Measurements from ENCODE around the gene PLCD3.
"Not testable (repeated sequence)": the region's sequence is repeated elsewhere in the genome, so short reads cannot be mapped to it uniquely, and the experiment has no call there.

PLCD3 gene

DNA sequence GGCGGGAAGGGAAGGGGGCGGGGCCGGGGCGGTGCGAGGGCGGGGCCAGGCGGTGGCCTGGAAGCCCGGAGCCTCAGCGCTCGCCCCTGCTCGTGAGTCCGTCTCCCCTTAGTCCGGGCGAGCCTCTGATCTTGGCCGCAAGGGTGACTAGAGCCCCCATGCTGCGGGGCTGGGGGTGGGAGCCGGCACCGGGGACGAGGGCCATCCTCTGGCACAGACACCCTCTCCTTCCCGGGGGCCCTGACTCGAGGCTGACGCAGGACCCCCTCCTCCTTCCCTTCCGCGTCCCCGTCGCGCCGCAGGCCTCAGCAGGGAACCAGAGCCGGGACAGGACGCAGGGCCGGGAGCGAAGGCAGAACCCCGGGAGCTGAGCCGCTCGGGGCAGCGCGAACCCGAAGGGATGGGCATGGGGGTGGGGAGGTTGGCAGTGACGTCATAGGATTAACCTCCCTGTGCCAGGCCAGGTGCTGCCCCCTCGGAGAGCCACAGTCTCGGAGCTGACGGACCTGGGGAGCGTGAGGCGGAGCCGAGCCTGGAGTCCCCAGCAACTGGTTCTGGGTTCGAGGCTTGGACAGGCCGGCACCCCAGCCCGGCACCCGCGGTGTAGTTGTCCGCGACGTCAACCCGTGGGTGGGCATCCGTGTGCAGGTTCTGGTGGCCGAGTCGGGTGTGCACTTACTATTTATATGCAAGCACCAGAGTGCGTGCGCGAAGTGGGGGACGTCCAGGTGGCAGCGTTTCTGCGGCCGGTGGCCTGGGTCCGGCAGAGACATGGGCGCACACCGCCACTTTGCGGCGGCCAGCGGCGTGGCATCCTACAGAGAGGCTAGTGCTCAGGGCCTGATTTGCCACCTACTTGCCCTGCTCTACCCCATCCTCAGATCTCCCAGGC, 503 bp upstream of the PLCD3 start:
- no peak for DNase-seq (ENCODE audit: low read depth)

DNA sequence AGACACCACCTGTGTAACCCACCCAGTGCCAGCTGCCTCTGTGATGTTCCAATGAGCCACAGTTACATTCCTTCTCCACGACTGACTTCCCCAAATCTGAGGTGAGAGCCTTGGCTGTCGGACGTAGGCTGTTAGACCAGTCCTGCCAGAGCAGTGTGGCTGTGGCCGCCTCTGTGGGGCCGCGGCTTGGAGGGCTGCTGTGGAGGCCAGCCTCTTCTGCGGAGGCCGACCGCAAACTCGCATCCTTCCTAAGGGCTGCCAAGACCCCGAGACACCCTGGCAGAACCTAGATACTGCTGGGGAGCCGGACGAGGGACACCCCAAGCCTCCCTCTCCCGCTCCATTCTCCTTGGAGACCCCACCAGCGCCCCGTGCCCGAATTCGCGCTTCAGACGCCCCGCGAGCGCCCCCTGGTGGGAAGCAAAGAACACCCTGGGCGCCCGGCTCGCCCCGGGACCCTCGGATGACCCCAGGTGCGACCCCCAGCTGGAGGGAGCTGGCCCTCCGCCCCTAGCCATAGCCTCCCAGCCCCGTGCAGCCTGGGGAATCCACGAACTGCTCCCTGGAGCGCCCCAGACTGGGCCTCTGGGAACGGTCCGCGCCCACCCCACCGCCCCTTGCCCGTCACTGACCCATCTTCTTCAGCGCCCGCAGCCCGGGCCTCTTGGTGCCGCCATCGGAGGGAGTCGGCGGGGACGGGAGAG, 547 bp downstream of the PLCD3 start:
- no peak for DNase-seq (ENCODE audit: low read depth)

DNA sequence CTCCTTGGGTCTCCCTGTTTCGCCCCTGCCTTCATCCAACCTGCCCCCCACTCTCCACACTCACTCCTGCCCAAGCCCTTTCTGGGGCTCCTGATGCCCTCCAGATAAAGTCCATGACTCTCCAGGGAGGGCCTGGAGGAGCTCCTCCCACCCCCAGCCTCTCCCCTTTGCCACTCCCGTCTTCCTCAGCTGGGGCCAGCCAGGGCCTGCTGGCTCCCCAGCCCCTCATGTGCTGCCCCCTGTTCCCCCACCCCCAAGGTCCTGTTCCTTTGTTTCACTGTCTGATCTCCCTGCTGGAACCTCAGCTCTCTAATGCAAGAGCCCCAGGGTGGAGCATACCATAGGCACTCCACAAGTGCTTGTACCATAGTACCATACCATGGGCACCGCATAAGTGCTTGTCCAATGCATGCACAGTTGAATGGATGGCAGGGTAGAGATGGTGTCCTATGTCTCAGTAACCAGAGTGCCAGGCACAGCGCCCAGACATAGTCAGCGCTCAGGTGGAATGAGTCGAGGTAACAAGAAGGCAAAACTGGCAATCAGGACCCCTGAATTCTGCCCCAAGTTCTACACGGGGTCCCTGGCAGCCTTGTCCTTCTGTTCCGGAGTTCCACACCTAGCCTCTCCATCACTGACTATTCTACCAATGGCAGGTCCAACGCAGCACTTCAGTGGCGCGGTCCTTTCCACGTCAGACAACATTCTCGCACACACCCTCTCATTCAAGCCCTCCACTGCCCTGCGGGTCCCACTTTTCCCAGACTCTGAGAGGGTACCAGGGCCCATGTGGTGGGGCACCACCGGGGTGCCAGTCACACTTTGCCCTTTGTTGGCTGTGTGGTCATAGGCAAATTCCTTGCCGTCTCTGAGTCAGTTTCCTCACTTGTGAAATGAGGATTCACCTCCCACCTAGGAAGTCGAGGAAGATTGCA, 1.4 kb downstream of the PLCD3 start:
- no peak for DNase-seq (ENCODE audit: low read depth)

DNA sequence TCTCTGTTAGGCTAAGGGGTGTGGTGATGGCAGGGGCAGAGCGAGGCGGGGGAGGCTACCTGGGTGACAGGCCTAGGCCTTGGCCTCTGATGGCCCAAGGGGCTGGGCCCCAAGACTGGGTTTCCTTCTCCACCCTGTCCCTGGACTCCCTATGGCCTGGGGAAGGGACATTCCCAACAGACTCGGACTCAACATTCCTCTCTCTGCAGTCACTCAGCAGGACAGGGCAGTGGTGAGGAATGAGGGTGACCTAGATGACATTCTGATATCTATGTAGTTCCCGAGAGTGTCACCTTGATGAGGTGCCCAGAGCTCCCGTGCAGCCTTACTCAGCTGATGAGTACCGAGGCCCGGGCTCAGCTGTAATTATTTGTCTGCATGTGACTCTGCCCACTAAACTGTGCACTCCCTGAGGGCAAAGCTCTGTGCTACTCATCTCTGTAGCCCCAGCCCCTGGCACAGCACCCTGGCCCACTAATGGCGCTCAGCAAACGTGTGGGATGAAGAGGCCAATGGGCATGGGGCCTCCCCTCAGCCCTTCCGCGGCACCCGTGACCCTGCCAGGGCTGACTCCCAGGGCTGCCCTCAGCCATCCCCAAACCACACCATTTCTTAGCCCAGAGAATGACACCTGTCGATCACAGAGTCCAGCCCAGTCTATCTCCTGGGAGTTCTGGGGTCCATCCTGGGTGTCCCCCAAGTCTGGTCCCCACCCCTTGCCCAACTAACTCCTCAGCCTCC, 2.2 kb downstream of the PLCD3 start:
- DNase-seq (ENCODE audit: low read depth): no peak

DNA sequence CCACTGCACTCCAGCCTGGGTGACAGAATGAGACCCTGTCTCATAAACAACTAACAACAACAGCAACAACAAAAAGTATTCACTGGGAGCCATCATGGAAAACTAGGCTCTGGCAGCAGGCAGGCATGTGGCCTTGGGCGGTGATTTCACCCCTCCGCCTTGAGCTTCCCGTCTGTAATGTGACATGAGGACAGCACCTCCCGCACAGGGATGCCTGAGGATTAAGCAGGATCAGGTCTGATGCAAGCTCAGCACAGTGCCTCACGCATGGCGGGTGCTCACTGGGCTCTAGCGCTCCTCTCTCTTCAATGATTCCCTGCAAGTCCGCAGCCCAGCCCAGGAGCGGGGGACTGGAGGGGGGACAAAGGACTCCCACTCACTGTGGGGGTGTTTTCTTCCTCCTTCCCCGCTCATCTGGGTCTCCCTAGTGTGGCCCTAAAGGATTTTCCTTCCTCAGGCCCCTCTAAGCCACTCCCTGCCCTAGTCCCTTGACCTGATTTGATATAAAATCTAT, 2.8 kb downstream of the PLCD3 start:
- no peak for DNase-seq (ENCODE audit: low read depth)

DNA sequence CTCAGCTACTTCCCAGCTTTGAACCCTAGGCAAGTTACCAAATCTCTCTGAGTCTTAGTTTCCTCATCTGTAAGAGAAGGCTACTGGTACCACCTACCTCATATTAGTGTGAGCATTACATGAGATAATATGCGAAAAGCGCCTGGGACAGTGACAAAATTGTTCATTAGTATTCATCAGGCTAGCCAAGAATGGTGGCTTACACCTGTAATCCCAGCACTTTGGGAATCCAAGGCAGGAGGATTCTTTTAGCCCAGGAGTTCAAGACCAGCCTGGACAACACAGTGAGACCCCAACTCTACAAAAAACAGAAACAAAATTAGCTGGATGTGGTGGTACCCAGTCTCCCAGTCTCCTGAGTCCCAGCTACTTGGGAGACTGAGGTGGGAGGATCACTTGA, 3.3 kb downstream of the PLCD3 start:
- no peak for DNase-seq (ENCODE audit: low read depth)

DNA sequence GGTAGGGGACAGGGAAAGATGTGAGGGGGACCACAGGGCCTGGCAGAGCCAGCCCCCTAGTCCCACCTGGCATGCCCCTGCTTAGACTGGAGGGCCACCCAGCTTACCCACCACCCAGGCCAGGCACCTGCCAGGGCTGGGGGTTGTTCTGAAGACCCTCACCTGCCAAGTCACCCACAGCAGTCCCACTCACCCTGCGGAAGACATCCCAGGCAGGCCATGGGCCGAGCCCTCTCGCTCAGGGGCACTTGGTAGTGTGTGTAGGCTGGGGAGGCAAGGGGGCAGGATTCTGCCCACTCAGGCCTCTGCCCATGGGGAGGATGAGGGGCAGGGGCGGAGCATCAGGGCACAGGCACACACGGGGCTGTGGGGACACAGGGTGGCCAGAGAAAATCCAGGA, 4.0 kb downstream of the PLCD3 start:
- DNase-seq (ENCODE audit: low read depth): no peak

DNA sequence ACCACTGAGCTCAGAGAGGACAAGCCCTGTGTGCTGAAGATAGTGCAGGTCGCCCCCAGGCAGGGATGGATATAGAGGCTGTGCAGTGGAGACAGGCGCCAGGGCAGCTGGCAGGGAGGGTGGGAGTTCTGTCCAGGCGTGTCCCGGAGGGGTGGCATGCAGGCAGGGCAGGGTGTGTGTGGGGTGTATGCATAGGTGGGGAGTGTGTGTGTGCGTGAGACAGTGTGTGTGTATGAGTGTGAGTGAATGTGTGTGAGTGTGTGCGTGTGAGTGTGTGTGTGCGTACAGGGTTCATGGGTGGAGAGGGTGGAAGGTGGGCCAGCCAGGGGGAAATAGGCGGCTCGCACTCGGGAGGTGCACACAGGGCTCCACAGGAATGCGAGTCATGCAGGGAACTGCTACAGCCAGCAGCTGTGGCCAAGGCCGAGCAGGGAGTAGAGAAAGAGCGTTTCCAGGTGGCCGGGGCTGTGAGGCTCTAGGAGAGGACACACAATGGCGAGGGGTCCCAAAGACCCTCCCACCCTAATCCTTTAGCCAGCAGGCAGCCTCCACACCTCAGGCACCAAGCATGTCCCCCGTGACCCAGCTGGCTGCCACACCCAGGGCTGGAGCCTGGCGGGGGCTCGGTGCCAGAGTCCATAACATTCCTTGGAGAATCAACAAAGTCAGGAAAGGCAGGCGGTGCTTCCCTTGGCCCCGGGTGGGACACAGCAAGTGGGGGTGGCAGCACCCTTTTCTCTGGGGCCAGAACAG, 4.6 kb downstream of the PLCD3 start:
- no peak for DNase-seq (ENCODE audit: low read depth)

DNA sequence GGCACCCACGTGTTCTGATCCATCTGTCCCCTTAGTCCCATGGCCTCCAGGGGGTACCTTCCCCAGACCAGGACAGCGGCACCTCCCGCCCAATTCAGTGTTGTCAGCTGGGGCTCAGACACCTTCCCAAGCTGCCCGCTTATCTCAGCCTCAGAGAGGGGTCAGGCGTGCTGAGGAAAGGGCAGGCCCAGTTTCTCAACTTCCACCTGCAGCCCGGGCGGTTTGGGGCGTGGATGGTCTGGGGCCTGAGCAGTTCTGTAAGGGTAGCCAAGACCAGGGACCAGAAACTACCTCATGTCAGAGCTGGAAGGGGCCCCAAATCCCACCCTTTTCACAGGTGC, 5.1 kb downstream of the PLCD3 start:
- no peak for DNase-seq (ENCODE audit: low read depth)

DNA sequence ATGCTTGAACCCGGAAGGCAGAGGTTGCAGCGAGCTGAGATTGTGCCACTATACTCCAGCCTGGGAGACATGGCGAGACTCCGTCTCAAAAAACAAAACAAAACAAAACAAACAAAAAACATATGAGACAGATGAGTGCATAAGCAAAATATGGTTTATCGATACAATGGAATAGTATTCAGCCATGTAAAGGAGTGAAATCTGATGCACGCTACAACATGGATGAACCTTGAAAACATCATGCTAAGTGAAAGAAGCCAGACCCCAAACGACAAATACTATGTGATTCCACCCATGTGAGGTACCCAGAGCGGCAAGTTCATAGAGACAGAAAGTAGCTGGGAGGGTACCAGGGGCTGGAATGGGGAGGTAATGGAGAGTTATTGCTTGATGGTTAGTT, 6.8 kb downstream of the PLCD3 start:
- DNase-seq (ENCODE audit: low read depth): no peak

DNA sequence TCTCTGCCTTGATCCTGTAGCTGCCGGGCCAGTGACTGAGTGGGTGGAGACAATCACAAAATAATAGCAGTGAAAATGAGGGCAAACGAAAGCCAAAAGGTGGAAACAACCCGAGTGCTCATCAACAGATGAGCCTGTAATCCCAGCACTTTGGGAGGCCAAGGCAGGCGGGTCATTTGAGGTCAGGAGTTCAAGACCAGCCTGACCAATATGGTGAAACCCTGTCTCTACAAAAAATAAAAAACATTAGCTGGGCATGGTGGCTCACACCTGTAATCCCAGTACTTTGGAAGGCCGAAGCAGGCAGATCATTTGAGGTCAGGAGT, 7.6 kb downstream of the PLCD3 start:
- not testable (repeated sequence) for DNase-seq (ENCODE audit: low read depth)

DNA sequence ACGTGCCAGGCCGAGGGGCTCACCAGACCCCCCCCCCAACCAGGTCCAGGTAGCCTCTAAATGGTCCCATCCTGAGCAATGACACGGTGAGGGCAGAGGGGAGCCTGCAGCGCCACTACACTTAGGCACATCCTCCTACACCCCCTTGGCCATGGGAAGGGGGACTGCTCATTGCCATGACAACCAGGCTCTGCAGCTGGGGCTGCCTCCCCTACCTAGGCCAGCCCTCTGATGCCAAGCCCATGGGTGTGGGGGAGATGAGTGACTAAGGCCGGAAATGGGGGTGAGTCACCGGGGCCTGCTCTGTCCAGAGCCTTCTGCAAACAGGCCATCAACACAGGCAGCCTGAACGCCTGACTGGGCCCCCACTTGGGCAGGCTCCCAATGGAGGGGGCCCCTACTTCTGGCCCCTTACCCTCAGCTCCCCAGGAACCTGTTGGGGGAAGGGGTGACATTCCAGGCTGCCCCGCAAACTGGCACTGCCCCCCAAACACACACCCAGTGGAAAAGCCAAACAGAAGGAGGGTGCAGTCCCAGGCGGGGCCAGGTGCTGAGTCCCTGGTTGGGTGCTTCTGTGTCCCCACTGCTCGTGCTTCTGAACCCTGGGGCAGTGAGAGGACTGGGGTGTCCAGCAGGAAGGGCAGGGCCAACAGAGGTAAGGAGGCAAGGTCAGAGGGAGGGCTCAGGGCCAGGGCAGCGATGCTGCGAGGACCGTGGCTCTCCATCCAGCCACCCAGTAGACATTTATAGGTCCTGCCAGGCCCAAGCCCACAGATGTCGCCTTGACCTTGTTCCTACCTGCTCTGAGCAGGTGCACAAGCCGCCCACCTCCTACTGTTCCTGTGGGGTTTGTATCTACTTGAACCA, 8.2 kb downstream of the PLCD3 start:
- DNase-seq (ENCODE audit: low read depth): no peak

DNA sequence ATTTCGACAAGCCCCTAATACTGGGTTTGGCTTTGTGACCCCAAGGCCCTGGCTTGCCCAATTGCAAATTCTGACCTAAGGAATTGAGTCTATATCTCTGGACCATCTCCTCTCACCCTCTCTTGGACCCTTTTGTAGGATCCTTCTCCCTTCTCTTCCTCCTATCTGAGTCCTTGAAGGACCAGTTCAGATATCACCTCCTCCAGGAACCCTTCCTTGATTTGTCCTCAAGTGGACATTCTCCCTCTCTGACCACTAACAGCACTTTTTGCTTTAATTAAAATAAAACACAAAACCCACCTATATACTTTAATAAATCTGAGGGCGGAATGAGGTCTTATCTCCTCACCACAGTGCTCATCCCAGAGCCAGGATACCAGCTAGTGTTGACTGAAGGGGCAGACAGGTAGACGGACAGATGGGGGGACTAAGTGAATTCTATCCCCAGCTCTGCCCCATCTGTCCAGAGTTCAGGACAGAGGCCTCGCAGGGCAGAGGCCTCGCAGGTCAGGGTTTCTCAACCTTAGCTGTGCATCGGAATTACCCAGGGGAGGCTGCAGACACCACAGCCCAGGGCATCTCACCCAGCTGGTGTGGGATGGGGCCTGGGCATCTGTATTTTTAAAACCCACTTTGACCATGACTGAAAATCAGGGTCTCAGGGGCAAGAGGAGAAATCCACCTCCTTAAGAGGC, 9.1 kb downstream of the PLCD3 start:
- no peak for DNase-seq (ENCODE audit: low read depth)

DNA sequence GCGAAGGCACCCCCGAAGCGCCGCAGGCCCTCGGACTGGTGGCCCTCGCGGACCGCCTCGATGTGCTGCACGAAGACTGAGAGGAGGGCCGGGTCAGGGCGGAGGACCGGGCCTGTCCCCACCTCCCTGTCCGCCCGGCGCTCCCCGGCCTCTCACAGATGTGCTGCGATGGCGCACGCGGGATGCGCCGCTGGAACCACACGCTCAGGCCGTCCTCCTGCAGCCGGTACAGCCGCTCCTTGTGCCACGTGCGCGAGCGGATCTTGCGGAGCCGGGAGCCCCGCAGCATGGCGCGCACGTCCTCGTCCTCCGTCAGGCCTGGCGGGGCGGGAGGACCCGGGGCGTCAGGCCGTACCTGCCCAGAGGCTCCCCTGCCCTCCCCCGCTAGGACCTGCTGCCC, 11.3 kb downstream of the PLCD3 start:
- no peak for DNase-seq (ENCODE audit: low read depth)

DNA sequence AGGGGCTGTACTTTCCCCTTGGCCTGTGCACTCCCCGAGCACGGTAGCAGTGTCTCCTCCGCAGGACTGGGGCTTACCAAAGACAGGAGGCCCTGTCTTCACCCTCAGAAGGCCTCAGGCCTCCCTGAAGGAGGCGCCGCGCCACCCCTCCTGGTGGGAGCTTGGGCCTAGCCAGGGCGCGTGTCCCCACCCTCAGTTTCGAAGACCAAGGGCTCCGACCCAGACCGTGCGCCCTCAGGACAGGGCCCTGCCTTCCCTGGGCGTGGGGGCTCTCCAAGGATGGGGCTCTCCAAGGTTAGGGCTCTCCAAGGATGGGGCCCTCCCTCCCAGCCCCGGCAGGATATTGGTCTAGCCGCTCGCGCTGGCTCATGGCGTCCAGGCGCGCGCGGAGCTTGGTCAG, 11.8 kb downstream of the PLCD3 start:
- no peak for DNase-seq (ENCODE audit: low read depth)

DNA sequence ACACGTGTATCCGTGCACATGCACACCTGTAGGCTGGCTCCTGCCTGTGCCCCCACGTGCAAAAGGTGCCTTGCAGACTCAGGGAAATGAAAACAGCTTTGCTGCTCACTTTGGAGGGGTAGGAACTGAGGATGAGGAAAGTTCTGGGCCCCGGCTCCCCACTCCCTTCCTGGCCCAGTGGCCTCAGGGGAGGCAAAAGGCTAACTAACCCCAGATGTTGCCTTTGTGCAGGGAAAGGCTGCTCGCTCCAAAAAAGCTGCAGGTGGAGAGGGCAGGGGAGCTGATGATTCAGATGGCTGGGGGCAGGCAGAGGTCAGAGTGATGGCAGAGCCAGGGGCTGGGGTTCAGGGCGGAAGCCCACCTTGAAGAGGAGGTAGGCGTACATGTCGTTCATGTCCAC, 12.4 kb downstream of the PLCD3 start:
- no peak for DNase-seq (ENCODE audit: low read depth)

DNA sequence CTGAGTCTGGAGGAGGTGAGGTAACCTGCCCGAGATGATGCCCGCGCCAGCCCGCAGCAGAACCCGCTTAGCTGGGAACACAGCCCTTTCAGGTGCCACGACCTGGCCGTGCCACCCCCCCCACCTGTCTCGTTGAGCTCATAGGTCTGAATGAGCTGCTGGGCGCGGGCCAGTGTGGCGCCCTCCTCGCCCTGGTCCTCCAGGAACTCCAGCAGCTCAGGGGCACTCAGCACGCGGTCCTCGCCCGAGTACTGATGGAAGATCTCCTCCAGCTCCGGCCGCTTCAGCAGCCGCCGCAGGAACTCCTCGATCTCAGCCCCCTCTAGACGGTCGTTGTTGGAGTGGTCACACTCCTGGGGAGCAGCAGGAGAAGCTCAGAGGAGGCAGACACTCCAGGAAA, 13.6 kb downstream of the PLCD3 start:
- DNase-seq (ENCODE audit: low read depth): no peak

DNA sequence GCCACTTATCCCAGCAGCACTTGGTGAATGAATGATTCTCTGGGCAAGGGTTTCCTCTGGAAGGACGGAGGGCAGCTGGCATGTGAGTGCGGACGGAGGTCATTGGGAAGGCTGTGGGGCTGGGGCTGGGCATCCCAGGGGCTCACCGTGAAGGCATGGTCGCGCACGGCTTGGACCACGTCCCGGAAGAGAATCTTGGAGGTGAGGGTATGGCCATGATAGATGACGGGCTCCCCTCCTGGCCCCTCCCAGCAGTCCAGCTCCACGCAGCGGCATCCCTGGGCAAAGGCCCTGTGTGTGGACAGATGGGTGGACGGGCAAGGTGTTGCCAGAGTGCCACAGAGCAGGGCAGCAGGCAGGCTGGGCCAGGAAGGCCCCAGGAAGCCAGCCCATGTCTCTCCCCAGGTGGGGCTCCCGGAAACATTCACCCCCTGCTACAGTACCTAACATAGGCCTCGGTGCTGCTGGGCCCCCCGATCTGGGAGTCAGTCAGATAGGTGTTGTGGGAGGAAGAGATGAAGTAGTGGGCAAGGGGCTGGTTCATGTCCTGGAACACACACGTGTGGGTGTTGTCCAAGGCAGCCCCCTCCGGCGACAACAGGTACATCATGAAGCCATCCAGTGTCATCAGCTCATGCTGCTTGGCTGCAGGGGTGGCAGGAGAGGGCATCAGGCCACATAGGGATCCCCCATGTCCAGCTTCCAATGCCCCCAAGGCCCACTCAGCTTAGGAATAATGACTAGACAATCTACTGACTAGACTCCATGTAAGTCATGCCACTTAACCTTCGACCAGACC, 14.3 kb downstream of the PLCD3 start:
- DNase-seq (ENCODE audit: low read depth): no peak

DNA sequence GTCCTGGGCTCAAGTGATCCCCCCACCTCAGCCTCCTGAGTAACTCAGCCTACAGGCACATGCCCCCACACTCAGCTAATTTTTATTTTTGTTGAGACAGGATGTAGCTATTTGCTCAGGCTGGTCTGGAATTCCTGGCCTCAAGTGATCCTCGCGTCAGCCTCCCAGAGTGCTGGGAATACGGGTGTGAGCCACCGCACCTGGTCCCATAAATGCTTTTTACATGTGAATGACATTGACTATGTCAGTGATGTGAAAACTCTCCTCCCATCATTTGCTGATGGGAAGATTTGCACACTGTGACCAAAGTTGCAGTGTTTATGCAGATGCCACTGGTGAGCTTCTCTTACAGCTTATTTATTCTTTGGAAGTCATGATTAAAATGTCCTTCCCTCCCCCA, 15.0 kb downstream of the PLCD3 start:
- no peak for DNase-seq (ENCODE audit: low read depth)
